ENCODE data around the gene ZC3H14.

DNA sequence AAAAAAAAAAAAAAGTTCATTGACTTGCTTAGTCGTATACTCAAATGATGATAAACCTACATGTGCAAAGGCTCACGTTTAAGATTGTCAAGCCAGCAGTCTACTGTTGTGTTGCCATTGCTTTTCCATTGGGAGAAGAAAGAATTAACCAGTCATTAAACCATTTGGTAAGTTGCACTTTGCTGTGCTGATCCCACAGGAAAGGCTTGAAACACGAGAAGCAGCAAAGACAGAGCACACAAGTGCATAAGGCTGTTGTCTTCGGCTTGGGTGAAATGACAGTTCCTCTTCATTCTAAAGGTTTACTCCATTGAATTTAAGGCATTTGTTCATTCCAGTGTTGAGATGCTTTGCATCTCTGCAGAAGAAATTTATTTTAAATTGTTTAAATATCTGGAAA, 50.1 kb downstream of the ZC3H14 start:
- no peak for TF ChIP-seq CTCF (IDR thresholded peaks at IDR 0.05; ENCODE audit: poor library complexity)
- TF ChIP-seq EZH2phosphoT487 (IDR thresholded peaks at IDR 0.05; ENCODE audit: low read depth, severe bottlenecking, unreplicated experiment) = no peak
- no peak for TF ChIP-seq EZH2 (IDR thresholded peaks at IDR 0.05; ENCODE audit: borderline replicate concordance)
